Measurements from ENCODE around the gene MED1.
A peak's percentile ranks its signal among the peaks of the same experiment; 100 is the strongest.
"Not testable (repeated sequence)": the region's sequence is repeated elsewhere in the genome, so short reads cannot be mapped to it uniquely, and the experiment has no call there.

MED1 gene

DNA sequence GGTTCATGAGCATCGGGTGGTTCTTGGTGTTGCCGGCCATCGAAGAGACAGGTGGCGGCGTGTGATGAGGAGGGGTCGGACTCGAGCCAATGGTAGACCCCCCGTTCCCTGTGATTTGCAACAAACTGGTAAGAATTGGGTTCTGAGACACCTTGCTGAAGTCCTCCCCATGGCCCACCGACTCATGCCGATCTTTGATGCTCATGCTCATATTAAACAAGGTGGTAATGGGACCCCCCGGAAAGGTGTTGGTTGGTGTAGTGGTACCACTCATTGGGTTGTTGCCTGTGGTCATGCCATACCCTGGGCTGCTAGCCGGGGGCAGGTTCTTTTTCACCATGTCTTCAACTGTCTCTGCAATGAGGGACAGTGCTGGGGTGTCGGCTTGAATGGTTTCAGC lies 40.8 kb downstream of the MED1 start:
- DNase-seq: no peak

DNA sequence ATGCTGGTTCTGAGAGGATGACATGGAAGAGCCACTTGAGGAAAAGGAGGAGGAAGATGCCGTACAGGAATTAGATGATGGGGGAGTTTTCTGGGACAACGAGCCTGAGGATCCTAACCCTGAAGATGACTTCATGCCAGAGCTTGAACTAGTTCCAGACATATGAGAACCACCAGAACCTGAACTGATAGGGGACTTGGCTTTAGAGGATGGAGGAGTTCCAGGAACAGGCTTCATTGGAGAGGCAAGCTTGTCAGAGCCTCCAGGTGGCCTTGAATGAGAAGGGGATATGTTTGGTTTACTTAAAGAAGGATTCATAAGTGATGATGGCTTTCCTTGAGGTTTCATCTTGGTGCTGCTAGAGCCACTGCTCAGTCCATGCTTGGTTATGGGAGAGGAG lies 42.7 kb downstream of the MED1 start:
- no peak for DNase-seq

DNA sequence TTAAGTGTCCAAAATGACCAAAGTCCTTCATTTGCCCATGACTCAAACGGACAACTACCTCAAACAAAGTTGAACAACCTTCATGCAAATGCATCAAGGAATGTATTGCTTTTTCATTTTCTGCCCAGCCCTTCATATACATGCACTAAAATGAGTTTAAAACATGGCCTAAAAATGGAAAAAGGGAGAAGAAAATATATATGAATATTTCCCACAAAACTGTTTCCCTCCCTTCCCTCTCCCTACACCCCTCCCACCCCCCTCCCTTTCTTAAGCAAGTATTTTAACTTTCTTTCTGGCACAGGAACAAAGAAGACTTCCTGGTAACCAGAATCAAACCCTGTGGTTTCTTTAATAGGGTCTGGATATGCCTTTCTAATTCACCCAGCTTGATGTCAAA lies 44.1 kb downstream of the MED1 start:
- no peak for DNase-seq

DNA sequence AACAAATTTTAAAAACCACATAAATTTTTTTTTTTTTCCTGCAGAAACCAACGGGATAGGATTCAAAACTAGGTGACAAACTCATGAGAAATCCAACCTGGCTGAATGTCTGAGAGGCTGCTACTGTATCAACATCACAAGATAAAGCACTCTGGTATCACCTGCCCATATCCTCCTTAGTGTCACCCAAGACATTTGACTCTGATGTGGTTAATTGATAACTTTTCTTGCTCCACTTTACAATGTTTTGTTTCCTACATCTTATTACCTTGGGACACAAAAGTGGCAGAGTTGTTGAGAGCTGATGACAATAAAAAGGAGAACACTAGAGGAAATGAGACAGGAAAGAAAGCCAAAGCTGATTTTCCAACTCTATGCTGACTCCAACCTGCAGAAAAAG lies 45.6 kb downstream of the MED1 start:
- DNase-seq: peak; percentile 10

DNA sequence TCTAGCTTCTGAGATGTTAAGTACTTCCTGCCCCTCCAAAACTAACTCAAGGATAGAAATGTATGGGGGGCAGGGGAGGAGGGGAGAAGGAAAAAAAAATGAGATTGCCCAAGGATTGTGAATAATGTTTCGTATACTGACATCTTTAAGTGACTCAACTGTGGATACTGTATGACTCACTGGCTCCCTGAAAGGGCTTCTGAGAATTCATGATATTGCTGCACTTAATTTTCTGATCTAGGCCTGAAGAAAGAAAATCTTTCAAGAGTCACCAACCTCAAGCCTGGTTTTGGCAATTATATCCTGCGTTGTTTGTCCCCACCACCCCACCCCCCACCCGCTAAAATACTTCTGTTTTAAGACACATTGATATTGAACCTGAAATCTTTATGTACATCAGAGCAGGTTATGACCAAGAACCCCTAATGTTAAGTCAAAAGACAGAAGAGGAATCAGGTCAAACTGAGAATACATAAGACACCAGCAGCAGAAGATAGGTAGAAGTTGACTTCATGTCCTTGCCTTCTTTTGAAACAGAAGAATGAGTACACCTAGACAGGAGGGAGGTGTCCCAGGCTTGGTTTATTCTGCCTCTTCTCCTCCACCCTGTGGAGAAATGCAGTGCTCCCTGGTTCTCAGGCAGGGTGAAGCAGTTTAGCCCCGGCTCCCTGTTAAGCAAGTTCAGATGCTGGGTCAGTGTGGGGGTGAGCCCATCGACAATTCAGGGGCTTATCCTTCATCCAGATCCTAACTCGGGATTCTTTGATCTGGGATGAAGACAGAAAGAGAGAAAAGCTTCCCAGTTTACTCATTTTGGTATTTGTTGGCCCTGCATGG lies 46.3 kb downstream of the MED1 start:
- DNase-seq: peak; percentile 87

DNA sequence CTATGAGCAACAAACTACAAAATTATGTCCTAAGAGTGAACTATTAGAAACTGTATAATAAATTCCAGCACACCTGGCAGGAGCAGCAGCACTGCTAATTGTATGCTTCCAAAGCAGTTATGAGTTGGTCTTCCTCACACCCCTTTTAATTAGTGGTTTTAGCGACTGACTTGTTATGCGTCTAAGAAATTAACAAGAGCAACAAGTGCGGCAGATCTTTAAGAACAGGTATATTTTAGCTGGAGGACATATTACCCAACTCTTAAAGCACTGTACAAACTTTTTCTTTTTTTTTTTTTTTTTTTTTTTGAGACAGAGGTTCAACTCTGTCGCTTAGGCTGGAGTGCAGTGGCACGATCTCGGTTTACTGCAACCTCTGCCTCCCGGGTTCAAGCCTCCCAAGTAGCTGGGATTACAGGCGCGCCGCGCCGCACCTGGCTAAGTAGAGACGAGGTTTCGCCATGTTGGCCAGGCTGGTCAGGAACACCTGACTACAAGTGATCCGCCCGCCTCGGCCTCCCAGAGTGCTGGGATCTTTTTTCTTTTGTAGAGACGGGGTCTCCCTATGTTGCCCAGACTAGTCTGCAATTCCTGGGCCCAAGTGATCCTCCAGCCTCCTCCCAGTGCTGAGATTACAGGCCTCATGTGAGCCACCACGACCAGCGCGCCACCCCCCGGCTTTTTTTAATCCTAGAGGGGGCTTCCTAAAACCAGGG lies 48.0 kb downstream of the MED1 start:
- DNase-seq: no peak

DNA sequence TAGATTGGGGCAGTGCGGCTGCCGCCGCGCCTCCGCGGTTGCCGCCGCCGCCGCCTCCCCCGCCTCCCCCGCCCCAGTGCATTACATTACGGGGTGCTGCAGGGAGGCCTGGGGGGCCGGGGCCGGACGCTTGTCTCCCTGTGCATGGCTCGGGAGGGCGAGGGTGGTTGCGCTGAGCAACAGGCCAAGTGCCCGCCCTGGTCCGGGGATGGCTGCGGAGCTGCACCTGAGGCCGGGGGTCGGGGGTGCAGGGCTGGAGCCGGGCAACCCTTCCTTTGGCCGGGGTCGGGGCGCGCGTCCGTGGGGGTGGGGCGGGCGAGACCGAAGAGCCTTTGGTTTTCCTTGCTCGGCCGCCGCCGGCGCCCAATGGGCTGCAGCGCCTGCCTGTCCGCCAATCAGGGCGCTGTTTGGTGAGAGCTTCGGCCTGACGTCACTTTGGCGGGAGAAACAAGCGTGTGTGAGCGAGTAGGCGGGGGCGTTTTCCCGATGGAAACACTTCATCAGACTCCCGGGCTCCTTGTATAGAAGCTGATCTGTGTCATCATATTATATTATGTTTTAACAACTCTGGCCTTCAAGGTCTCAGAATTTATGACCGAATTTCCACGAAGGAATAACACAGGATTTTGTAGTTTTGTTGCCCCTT lies 48.7 kb downstream of the MED1 start:
- peak; percentile 95 for DNase-seq

DNA sequence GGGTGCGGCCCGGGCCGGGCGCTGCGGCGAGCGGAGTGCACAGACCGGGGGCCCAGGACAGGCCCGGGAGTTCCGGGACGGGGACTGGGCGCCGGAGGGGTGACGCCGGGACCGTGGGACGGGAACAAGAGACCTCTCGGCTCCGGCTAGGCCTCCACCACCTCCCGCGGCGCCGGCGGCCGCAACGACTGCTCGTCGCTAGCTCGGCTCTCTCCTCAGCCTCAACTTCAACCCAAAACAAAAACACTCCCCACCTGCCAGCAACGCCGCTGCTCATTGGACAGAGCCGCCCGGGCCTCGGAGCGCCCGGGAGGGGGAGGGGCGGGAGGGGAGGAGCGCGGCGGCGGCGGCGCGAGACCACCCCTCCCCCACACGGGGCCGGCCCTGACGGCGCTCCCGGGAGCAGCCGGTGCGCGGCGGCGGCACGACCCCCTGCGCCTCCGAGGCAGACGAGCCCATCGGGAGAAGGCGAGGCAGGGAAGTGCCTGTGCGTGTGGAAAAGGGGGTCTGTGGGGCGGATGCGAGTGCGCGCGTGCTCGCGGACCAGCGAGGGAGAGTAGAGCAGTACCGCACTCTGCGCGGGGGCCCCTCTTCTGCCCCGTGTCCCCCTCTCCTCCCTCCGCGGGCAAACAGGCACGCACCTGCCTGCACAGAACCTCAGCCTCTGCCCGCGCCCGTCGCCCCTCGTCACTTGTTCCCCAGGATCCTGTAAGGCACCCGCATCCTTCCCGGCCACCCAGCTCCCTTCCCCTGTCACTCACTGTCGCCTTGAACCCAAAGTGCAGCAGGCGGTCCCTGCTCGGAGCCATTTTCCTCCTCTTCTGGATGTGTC lies 49.4 kb downstream of the MED1 start, which contains the start of gene FBXL20:
Gene FBXL20, minus strand, starts transcription at position 215 of the 832 bp plus-strand sequence. CDS start 224 bp downstream, outside the sequence.
- DNase-seq: peak; percentile 96

DNA sequence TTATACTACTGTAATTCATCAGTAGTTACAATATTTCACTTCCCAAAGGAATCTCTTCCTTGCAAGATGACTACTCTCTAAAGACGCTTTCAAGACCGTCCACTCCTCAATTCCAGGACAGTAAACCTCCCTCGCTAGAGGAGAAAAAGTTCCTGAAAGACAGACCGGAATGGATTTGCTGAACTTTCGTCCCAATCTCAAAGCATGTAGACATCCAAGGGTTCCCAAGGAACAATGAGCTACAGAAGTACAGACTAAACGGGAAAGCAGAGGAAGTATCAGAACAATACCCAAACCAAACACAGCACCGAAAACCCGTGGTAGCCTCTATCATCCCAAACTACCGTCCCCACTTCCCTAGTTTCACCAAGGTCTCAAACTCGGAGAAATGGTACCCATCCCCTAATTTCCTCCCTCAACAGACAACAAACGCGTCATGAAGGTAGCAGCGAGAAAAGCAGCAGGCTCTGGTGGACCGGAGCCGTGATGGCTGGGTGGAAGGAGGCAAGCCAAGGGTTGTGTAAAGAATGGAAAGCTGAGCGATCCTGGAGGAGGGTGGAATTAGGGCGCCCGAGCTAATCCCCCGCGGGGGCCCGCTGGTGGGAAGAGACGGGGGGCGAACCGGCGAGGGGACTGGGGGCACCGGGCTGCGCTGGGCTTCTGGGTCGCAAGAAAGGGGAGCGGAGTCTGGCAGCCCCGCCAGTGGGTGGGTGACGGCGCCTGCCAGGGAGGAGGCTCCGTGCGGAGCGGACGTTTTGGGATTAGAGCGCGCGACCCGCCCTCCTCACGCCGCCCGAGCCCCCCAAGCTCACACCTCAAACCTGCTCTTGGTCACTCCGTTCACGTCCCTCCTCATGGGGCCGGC lies 50.3 kb downstream of the MED1 start:
- no peak for DNase-seq

DNA sequence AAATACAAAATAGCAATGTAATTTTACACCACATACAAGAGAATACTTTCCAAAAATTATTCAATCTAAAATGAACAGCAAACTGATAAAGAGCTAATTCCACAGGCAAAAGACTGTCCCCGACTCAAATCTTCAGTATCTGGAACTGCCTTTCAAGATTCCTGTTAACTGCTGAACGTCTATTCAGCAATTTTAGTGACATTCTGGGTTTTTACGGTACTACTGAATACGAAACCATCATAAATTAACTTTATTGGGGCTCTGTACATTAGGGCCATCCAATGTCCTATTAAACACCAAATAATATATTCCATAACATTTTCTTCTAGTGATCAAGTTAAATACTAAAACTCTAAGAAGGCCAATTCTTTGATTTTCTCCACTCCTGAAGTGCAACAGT lies 51.3 kb downstream of the MED1 start:
- DNase-seq: no peak

DNA sequence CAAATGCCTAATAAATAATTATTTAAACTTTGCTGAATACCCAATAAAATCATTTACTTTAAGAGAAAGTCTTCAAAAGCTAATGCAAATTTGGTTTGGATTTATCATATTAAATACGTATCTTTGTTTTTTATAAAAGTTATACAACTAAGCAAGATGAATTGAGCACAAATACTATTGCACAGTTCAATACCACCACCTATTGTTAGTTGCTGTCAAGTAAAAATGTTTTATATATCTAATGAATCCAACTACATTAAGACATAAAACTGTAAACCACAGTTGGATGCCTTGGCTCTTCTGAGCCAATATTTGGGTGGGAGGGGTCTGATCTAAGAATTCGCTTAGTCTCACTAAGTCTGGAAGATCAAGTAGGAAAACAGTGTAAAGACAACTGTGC lies 57.3 kb downstream of the MED1 start:
- DNase-seq: no peak

DNA sequence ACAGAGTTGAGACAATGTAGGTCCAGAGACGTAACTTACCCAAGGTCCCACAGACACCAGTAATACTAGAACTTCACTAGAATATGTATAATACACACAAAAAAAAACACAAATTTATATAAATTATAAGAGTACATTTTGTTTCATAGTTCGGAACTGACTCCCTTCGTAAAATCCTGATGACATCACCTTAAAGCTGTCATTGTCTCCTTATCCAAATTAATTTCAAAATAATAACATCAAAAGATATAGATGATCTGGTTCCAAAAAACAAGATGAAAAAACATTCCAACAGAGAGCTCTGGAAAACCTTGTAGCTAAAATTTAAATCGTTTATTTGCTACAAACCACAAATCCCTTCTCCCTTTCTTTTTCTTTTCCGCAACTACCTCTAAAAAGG lies 59.6 kb downstream of the MED1 start:
- DNase-seq: no peak

DNA sequence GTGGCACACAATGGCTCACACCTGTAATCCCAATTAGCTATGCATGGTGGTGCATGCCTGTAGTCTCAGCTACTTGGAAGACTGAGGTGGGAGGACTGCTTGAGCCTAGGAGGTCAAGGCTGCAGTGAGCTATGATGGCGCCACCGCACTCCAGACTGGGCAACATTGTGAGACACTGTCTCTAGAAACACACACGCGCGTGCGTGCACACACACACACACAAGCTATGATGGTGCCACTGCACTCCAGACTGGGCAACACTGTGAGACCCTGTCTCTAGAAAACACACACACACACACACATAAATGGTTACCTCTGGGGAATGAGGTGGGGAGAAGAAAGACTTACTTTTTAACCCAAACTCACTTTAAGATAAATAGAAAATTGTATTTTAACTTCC lies 66.0 kb downstream of the MED1 start:
- DNase-seq: no peak

DNA sequence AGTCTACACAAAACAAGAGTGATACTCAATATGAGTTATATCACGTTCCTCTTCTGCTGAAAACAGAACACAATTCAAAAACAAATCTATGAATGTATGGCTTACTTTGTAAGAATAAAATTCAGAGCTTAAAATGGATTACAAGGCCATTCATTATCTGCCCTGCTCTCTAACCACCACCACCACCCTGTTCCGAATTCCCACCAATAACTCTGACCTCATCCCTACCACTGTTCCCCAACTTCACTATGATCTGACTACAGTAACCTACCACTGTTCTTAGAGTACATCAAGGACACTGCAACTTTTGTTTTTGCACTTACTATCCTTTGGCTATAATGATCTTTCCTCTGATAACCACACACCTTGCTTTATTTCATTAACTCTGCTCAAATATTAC lies 70.9 kb downstream of the MED1 start:
- peak; percentile 9 for DNase-seq

DNA sequence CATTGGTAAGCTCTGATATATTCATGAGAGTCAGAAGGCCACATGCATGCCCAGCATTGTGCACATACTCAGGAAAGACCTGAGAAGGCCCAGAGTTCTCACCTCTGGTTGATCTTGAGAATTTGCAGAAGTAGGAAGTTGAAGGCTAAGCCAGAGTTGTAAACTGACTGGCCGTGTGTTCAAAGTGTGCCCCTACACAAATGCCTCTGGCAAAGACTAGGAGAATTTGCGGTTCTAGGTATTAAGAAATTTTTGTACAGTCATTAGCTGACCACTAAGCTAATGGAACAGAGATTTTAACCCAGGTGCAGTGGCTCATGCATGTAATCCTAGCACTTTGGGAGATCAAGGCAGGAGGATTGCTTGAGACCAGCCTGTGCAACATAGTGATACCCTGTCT lies 74.6 kb downstream of the MED1 start:
- DNase-seq: no peak

DNA sequence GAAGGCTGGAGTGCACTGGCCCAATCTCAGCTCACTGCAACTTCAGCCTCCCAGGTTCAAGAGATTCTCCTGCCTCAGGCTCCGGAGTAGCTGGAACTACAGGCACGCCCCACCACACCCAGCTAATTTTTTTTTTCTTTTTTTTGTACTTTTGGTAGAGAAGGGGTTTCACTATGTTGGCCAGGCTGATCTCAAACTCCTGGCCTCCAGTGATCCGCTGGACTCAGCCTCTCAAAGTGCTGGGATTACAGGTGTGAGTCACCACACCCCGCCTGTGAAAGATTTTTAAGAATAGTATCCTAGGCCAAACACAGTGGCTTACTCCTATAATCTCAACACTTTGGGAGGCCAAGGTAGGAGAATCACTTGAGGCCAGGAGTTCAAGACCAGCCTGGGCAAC lies 83.3 kb downstream of the MED1 start:
- DNase-seq: not testable (repeated sequence)

DNA sequence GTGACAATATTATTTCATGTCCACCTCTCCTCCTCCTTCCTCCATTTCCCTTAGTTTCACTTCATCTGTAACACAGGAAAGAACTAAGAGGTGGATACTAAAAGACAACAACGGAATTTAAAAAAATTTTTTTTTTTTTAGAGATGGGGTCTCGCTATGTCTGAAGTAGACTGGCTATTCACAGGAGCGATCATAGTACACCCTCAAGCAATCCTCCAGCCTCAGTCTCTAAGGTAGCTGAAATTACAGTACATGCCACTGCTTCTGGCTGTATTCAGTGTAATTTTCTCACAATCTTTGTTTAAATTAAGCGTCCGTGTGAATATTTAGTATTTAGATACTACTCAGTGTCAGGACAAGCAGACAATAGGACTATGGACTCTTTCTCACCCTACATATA lies 85.2 kb downstream of the MED1 start:
- DNase-seq: no peak

DNA sequence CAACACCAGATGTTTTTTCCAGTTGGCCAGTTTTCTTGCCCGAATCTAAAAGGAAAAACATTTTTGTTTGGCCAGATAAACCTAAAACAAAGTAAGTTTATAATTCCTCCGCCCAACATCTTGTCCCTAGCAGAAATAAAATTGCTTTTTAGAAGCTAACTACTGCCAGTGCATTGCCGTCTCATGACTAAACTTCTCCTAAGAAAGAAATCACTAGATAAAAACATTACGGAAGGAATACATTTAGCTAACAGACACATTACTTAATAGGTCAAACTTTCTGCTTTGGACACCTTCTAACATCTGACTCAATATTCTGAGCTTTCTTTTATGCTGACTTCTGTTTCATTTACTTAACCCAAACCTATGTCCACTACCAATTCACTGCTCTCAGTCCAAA lies 85.8 kb downstream of the MED1 start:
- DNase-seq: no peak

DNA sequence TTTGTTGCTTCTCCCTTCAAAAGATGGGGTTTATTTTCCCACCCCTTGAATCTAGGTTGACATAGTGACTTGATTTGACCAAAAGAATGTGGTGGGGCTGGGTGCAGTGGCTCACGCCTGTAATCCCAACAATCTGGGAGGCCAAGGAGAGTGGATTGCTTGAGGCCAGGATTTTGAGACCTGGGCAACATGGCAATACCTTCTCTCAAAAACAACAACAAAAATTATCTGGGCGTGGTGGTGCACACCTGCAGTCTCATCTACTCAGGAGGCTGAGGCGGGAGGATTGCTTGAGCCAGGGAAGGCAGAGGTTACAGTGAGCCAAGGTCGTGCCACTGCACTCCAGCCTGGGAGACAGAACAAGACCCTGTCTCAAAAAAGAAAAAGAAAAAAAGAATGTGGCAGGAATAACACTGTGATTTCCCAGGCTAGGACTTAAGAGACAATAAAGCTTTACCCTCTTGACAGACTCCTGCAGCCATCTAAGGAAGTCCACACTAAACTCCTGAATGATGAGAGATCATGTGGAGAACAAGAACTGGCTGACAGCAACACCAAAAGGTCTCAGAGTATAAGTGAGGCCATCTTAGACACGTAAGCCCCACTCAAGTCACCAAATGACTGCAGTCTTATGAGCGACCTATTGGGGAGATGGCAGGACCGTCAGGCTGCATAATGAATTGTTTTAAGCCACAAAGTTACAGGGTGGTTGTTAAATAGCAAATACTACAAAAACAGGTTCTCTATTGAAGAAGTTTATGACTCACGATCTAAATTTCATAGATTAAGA lies 86.6 kb downstream of the MED1 start:
- no peak for DNase-seq

DNA sequence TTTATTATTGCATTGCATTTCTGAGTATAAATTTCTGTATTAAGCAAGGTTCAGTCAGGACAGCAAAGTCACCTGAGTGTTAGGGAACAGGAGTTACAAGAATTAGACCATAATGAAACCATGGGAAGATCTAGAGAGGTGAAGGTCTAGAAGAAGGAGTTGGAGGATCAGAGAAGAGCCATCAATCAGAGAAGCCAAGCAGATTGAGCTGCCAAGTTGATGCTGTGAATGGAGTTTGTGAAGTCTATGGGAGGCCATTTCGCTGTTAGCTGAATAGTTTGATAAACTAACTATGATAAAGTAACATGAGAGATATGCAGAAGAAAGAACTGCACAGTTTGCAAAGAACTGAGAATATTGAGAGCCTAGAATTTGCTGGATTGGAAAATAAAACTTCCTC lies 90.0 kb downstream of the MED1 start:
- DNase-seq: no peak

DNA sequence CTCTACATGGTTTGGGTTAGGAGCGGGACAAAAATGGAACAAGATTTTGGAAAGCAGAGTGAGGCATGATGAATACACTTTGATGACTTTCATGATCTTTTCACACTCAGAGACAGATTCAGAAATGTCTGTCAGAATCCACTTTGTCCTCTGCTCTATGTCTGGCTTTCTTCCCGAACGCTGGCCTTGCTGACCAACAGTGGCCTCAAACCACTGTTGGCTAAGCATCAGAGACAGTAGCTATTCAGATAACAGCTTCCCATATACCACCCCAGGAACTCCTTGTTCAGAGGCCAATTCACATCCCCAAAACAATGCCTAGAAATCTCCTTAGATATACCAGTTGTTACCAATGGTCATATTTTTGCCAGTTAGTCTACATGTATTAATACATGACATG lies 90.5 kb downstream of the MED1 start:
- DNase-seq: no peak
